Adrenal gland (tissue), 12 donors: Measurements from ENCODE around the gene RCOR3. TPM values are rescaled to one million over a fixed set of nuclear protein-coding genes. Genes with fewer than 3 reads are reported as not detected.

Source experiments
- DNase-seq, 7 donors: peaks; one replicate each; pipeline ENCODE4 v3.0.0-alpha.2; 2019 to 2020
- H3K27ac ChIP-seq, 5 donors: fragments of 200-600 bp; sonication (generic) in 4 of 5; 1 replicate in 3 of 5; 2 replicates in 2 of 5; pipeline versions ENCODE4 v1.5.1 to v1.8.0; 2016 to 2020; ENCODE audit warnings: mild to moderate bottlenecking in 1 of 5
- H3K27me3 ChIP-seq: fragments of 200-600 bp; 2 replicates; pipeline ENCODE4 v1.8.0; 2021
- H3K36me3 ChIP-seq, 2 donors: fragments of 200-600 bp; replicated peaks in 1 of 2; 1 replicate in 1 of 2; 2 replicates in 1 of 2; pipeline versions ENCODE4 v1.5.1 to v1.8.0; 2018 to 2022
- H3K4me1 ChIP-seq, 2 donors: fragments of 200-600 bp; replicated peaks in 1 of 2; 1 replicate in 1 of 2; 2 replicates in 1 of 2; pipeline versions ENCODE4 v1.5.1 to v1.8.0; 2018 to 2021
- H3K4me3 ChIP-seq, 4 donors: fragments of 200-600 bp; sonication (generic) in 3 of 4; one replicate each; pipeline ENCODE4 v1.5.1; 2016 to 2018
- H3K9me3 ChIP-seq, 3 donors: fragments of 200-600 bp; sonication (generic) in 1 of 3; replicated peaks in 1 of 3; 1 replicate in 2 of 3; 2 replicates in 1 of 3; pipeline versions ENCODE4 v1.5.1 to v1.8.0; 2016 to 2021
- CTCF ChIP-seq, 6 experiments: fragments of 450-650 bp in 4 of 6; fragments of 200-600 bp in 2 of 6; sonication (generic) in 1 of 6; IDR thresholded peaks; 1 replicate in 5 of 6; 2 replicates in 1 of 6; pipeline versions ENCODE4 v1.5.1 to v1.8.0; 2016 to 2021; ENCODE audit warnings: antibody characterized with exemption in 6 of 6, mild to moderate bottlenecking in 2 of 6, moderate library complexity in 1 of 6
- POLR2A ChIP-seq, 2 donors: fragments of 450-650 bp; IDR thresholded peaks; one replicate each; pipeline ENCODE4 v1.6.1; 2017; ENCODE audit warnings: antibody characterized with exemption in 2 of 2, mild to moderate bottlenecking in 2 of 2, moderate library complexity in 1 of 2
- WGBS, 4 donors: extraction: QIAGEN DNeasy Blood & Tissue Kit in 2 of 4; methylation state at CpG; one replicate each; pipeline versions ENCODE4 v1.1.5 to v1.1.7; 2013 to 2017; 5-methylcytosine and 5-hydroxymethylcytosine counted together
- intact Hi-C, 2 donors: fragments of 100-400 bp; cut with DNase I; formaldehyde crosslinking; loops; one replicate each; pipeline versions ENCODE4 v1.14.1 to v1.15.0; 2022 to 2023
- polyA plus RNA-seq, 3 donors: library from polyadenylated mRNA; stranded (reverse); fragments of 200-250 nt in 2 of 3; fragments of 350-450 nt in 1 of 3; fragmentation: Illumina TruSeq in 1 of 3; extraction: RNeasy Lipid Tissue Mini Kit (QIAGEN cat#74804) in 1 of 3; gene quantifications; one replicate each; pipeline ENCODE4 v1.2.3, GENCODE V29; 2013 to 2014
- total RNA-seq, 9 donors: library from RNA; depleted of rRNA in 4 of 9; stranded (reverse); fragments of >200 nt in 4 of 9; fragments of 120-200 nt in 1 of 9; fragmentation: NEBNext Ultra II Directional in 1 of 9; extraction: Animal tissue kit (Norgen Biotek cat#: 25700) in 1 of 9; gene quantifications; one replicate each; pipeline versions ENCODE4 v1.1.0 to v1.2.4, GENCODE V29; 2013 to 2023
- donor health status: healthy with polysubstance abuse.
- donor health status: Bipolar disorder and iron deficiency.
- donor health status: DM: yes; HTN: yes; CAD: no.
- donor health status: DM: no; HTN: no; CAD: no.
- donor health status: DM: no; HTN: no; CAD: no.
- donor health status: DM: yes; HTN: yes; CAD: no.

Gene RCOR3
- total and polyA plus RNA-seq, 12 donors, result 19.4 to 57.2 (median 34.5) TPM

DNA sequence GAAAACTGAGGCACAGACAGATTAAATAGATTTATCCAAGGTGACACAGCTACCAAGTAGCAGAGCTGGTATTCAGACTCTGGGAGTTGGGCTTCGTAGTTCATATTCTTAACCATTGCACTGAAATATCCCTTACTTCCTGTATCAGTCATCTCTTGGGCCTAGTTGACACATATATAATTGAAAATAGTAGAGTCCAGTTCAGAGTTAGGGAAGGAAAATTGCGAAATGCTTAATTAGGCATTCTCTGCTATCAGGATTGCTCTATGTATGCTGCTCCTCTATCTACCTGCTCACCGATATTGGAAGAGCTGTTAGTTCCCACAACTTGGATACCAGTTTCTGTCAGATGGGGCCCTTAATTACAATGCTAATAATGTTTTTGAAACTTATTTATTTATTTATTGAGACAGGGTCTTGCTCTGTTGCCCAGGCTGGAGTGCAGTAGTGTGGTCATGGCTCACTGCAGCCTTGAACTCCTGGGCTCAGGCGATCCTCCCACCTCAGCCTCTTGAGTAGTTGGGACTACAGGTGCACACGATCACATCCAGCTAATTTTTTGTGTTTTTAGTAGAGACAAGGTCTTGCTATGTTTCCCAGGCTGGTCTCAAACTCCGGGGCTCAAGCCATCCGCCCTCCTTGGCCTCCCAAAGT lies 8.2 kb downstream of the RCOR3 start:
- Histone ChIP-seq H3K36me3 (peaks cover 0 to 36% of the 10 kb centered on the region in 2 donors), H3K9me3 (no peaks in the 10 kb centered on the region), H3K27ac (no peak overlapping the region), H3K27me3 (no peaks in the 10 kb centered on the region), H3K4me1 (peaks cover 0 to 20% of the 10 kb centered on the region in 2 donors), H3K4me3 (no peak overlapping the region)
- 94 to 97% (median 96%) methylated on average over 7 of the region's 7 CpGs for WGBS, 4 donors
- intact Hi-C loops, result no loop called here
- no peak for DNase-seq
- TF ChIP-seq POLR2A (IDR thresholded peaks at IDR 0.05), result no peak
- no peak for TF ChIP-seq CTCF (IDR thresholded peaks at IDR 0.05)

GRCh38 chr1:211279340-211279739 lies 20.2 kb downstream of the RCOR3 start:
- intact Hi-C loops, result no loop called here
- Histone ChIP-seq H3K36me3 (peaks cover 0 to 76% of the 10 kb centered on the region in 2 donors), H3K9me3 (no peaks in the 10 kb centered on the region), H3K4me3 (no peak overlapping the region), H3K4me1 (peaks cover 5 to 9% of the 10 kb centered on the region in 2 donors), H3K27ac (no peak overlapping the region), H3K27me3 (no peaks in the 10 kb centered on the region)
- WGBS, 4 donors, result 0 to 47% (median 21%) methylated on average over 1 of the region's 1 CpG
- TF ChIP-seq POLR2A (IDR thresholded peaks at IDR 0.05) (no peak), CTCF (IDR thresholded peaks at IDR 0.05) (no peak)
- DNase-seq, result no peak

- WGBS, 4 donors, result 92 to 93% (median 92%) methylated on average over 4 of the region's 4 CpGs
Observed at GRCh38 chr1:211280910-211281309, 21.7 kb downstream of the RCOR3 start.

More at GRCh38 chr1:211280910-211281309, 21.7 kb downstream of the RCOR3 start:
- Histone ChIP-seq H3K4me1 (no peaks in the 10 kb centered on the region), H3K36me3 (peaks cover 0 to 72% of the 10 kb centered on the region in 2 donors), H3K27ac (no peak overlapping the region), H3K27me3 (no peaks in the 10 kb centered on the region), H3K9me3 (no peaks in the 10 kb centered on the region), H3K4me3 (no peak overlapping the region)
- TF ChIP-seq POLR2A (IDR thresholded peaks at IDR 0.05), result no peak
- TF ChIP-seq CTCF (IDR thresholded peaks at IDR 0.05), result no peak
- no peak for DNase-seq
- intact Hi-C loops, result no loop called here
